CD4-positive, alpha-beta memory T cell (primary cell): ENCODE measurements around the gene SLC22A23. TPM values are rescaled to one million over a fixed set of nuclear protein-coding genes. Genes with fewer than 3 reads are reported as not detected.

Source experiments
- CTCF ChIA-PET: fragments of 350-600 bp; sonication (Branson Sonifier 250); formaldehyde crosslinking; loops from one replicate; lab custom pipeline; 2021; ENCODE audit warnings: inconsistent platforms; ENCODE audit not compliant: partially characterized antibody; lab: Charles Lee
- POLR2A ChIA-PET: fragments of 350-600 bp; sonication (Branson Sonifier 250); formaldehyde crosslinking; loops from one replicate; lab custom pipeline; 2021; ENCODE audit not compliant: partially characterized antibody; lab: Charles Lee
- DNase-seq, 5 donors: peaks; one replicate each; pipeline versions ENCODE4 v3.0.0 to v3.0.0-alpha.2; 2020 to 2022; ENCODE audit warnings: mixed read lengths in 1 of 5
- H3K27ac ChIP-seq: one replicate; pipeline ENCODE4 v1.7.0; 2013; ENCODE audit warnings: low read depth, low read length
- H3K27me3 ChIP-seq: 2 replicates; pipeline ENCODE4 v1.7.0; 2013; ENCODE audit warnings: mild to moderate bottlenecking, low read length, moderate library complexity; ENCODE audit not compliant: insufficient read depth
- H3K36me3 ChIP-seq: 2 replicates; pipeline ENCODE4 v1.7.0; 2013; ENCODE audit warnings: mild to moderate bottlenecking, low read length, moderate library complexity; ENCODE audit not compliant: insufficient read depth
- H3K4me1 ChIP-seq: 2 replicates; pipeline ENCODE4 v1.7.0; 2013; ENCODE audit warnings: mild to moderate bottlenecking, low read length, moderate library complexity; ENCODE audit not compliant: insufficient read depth
- H3K4me3 ChIP-seq, 2 donors: one replicate each; pipeline ENCODE4 v1.7.0; 2013; ENCODE audit warnings: low read length in 2 of 2, mild to moderate bottlenecking in 1 of 2
- H3K9me3 ChIP-seq, 2 donors: one replicate each; pipeline ENCODE4 v1.7.0; 2013; ENCODE audit warnings: low read length in 2 of 2, control low read depth in 1 of 2; ENCODE audit not compliant: control insufficient read depth in 1 of 2
- H3K27ac Mint-ChIP-seq, 7 donors: one replicate each; pipeline ENCODE4 v1.8.0; 2020 to 2021; ENCODE audit warnings: mixed read lengths in 7 of 7, mild to moderate bottlenecking in 6 of 7, inconsistent platforms in 3 of 7, moderate library complexity in 3 of 7
- H3K27me3 Mint-ChIP-seq, 2 donors: one replicate each; pipeline ENCODE4 v1.8.0; 2020 to 2021; ENCODE audit warnings: mixed read lengths in 2 of 2
- H3K36me3 Mint-ChIP-seq, 2 donors: one replicate each; pipeline ENCODE4 v1.8.0; 2020 to 2021; ENCODE audit warnings: mixed read lengths in 2 of 2, inconsistent platforms in 1 of 2, mild to moderate bottlenecking in 1 of 2
- H3K4me1 Mint-ChIP-seq, 4 donors: one replicate each; pipeline ENCODE4 v1.8.0; 2020 to 2021; ENCODE audit warnings: mixed read lengths in 4 of 4, mild to moderate bottlenecking in 1 of 4
- H3K4me3 Mint-ChIP-seq, 8 donors: one replicate each; pipeline ENCODE4 v1.8.0; 2020 to 2021; ENCODE audit warnings: mixed read lengths in 8 of 8, mild to moderate bottlenecking in 7 of 8, moderate library complexity in 6 of 8, inconsistent platforms in 3 of 8
- H3K9me3 Mint-ChIP-seq, 8 donors: one replicate each; pipeline ENCODE4 v1.8.0; 2020 to 2021; ENCODE audit warnings: mixed read lengths in 8 of 8, mild to moderate bottlenecking in 5 of 8, inconsistent platforms in 3 of 8, moderate library complexity in 1 of 8
- intact Hi-C: fragments of 100-400 bp; cut with micrococcal nuclease; formaldehyde crosslinking; loops from one replicate; pipeline ENCODE4 v1.15.1; 2023
- polyA plus RNA-seq, 2 donors: library from polyadenylated mRNA; unstranded; fragments of 300-500 nt; fragmentation: Illumina TruSeq; gene quantifications; one replicate each; pipeline ENCODE4 v1.2.3, GENCODE V29; 2021
- total RNA-seq, 2 experiments: library from RNA; stranded (reverse); gene quantifications; one replicate each; pipeline ENCODE4 v1.2.3, GENCODE V29; 2021

Gene SLC22A23
- total and polyA plus RNA-seq, 4 experiments from 2014 or later = 0.32 to 12.5 (median 5.7) TPM

DNA sequence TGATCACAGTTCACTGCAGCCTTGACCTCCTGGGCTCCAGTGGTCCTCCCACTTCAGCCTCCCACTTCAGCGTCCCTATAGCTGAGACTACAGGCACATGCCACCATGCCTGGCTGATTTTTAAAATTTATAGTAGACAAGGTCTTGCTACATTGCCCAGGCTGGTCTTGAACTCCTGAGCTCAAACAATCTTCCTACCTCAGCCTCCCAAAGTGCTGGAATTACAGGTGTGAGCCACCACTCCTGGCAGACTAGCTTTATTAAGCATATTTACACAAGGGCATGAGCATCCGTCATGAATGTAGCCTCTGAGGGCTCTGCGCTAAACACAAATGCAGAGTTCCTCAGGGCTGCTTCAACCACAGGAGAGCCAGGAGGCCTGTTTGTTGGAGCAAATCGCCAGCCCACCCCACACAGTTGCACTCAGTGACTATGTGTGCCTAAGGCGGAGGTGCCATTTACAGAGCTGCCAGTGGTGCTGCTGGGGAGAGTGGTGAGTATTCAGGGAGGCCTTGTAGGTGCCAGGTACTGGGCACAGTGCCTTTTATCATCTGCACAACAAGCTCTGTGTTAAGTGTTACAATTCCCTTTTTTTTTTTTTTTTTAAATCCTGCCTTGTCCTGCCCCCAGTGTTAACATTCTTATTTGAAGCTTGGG lies 119.9 kb downstream of the SLC22A23 start:
- no peaks in the 10 kb centered on the region for H3K27me3 ChIP-seq
- Mint-ChIP-seq H3K27ac (no peak overlapping the region), H3K4me1 (peaks cover 7 to 15% (median 8%) of the 10 kb centered on the region in 4 donors), H3K27me3 (no peaks in the 10 kb centered on the region), H3K36me3 (no peaks in the 10 kb centered on the region), H3K9me3 (no peaks in the 10 kb centered on the region), H3K4me3 (no peak overlapping the region)
- no peak overlapping the region for H3K4me3 ChIP-seq
- CTCF ChIA-PET = interaction anchor here (0.7 to 1.3 kb wide), 5 partner anchors 28 to 585 kb away, joined by 3 to 6 read pairs (median 3); no protein-coding TSS in a partner anchor
- peaks cover 11% of the 10 kb centered on the region for H3K4me1 ChIP-seq
- POLR2A ChIA-PET = no interaction called here
- intact Hi-C loops = no loop called here
- H3K9me3 ChIP-seq = no peaks in the 10 kb centered on the region
- no peak for DNase-seq
- H3K27ac ChIP-seq = no peak overlapping the region
- no peaks in the 10 kb centered on the region for H3K36me3 ChIP-seq

DNA sequence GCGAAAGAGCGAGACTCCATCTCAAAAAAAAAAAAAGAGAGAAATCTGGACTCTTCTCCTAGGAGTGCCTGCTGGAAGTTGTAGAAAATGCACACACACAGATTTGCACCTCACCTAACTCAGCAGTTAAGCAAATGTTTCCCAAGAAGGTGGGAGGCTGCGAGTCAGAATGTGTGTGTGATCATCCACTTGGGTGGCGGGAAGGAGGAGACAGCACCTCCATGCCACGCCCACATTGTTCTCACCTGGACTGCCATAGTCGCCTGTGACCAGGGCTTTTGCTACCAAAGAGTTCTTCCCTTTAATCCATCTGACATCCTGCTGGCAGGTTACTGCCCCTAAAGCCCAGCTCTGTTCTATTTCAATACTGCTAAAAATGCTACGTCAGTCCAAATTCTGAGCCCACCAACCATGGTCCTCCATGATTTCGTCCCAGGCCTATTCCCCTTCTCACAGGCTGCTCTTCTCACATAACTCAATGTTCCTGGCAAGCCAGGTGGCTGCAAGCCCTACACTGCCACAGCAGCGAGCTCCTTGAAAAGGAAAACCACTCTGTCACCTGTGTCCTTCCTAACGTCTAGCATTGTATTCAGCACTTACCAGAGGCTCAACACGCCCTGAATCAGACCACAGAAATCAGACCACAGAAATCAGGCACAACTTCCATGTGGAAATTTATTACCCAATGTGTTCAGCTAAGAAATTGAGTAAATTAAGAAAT lies 120.6 kb downstream of the SLC22A23 start:
- CTCF ChIA-PET = interaction anchor here (0.7 to 1.3 kb wide), 4 partner anchors 28 to 584 kb away, joined by 3 to 6 read pairs (median 4); no protein-coding TSS in a partner anchor
- intact Hi-C loops = no loop called here
- Mint-ChIP-seq H3K4me1 (peaks cover 7 to 15% (median 8%) of the 10 kb centered on the region in 4 donors), H3K36me3 (no peaks in the 10 kb centered on the region), H3K9me3 (no peaks in the 10 kb centered on the region), H3K4me3 (no peak overlapping the region), H3K27ac (no peak overlapping the region), H3K27me3 (no peaks in the 10 kb centered on the region)
- DNase-seq = no peak
- Histone ChIP-seq H3K4me1 (peaks cover 11% of the 10 kb centered on the region), H3K9me3 (no peaks in the 10 kb centered on the region), H3K36me3 (no peaks in the 10 kb centered on the region), H3K27me3 (no peaks in the 10 kb centered on the region), H3K4me3 (no peak overlapping the region), H3K27ac (no peak overlapping the region)
- POLR2A ChIA-PET = no interaction called here

DNA sequence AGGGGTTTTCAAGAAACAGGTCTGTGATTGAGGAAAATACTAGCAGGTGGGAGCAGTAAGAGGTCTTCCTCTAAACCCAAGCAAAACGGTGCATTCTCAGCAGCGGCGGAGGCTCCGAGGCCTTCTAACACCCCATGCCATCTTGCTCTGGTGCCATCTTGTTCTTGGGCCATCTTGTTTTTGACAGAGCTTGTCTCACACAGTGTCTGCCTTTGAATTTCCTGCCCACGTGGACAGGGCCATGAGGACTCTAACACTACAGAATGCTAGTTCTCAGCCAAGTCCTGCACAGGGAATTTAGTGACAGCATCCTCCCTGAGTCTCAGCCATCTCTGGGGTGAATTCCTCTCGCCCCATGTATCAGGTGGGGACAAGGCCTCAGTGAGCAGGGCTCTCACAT lies 121.7 kb downstream of the SLC22A23 start:
- Histone ChIP-seq H3K9me3 (no peaks in the 10 kb centered on the region), H3K4me3 (no peak overlapping the region), H3K27me3 (no peaks in the 10 kb centered on the region), H3K4me1 (peaks cover 11% of the 10 kb centered on the region), H3K36me3 (no peaks in the 10 kb centered on the region), H3K27ac (no peak overlapping the region)
- ChIA-PET POLR2A (no interaction called here), CTCF (no interaction called here)
- intact Hi-C loops = no loop called here
- Mint-ChIP-seq H3K4me1 (peaks cover 7 to 15% (median 8%) of the 10 kb centered on the region in 4 donors), H3K9me3 (no peaks in the 10 kb centered on the region), H3K27ac (no peak overlapping the region), H3K4me3 (peak overlapping the region in 1 of 8 donors; percentile 9), H3K36me3 (no peaks in the 10 kb centered on the region), H3K27me3 (no peaks in the 10 kb centered on the region)
- DNase-seq = no peak

DNA sequence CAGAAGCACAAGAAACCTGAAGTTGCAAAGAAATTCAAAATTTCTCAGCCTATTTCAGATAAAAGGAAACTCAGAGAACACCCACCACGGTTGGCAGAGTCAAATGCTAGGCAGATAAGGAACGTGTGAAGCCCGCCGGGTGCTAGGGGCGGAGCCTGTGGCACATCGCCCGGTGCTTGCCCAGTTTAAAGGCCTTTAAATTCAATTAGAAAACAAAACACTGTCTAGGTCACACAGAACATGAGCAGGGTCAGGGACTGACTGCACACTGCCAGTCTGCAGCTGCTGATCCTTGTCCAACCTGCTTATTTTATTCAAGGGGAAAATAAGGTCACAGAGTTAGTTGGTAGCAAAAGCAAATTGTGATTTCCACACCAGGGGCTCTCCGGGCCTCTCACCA lies 122.3 kb downstream of the SLC22A23 start:
- no peak overlapping the region for H3K27ac Mint-ChIP-seq
- H3K27ac ChIP-seq = no peak overlapping the region
- no peak overlapping the region for H3K4me3 ChIP-seq

DNA sequence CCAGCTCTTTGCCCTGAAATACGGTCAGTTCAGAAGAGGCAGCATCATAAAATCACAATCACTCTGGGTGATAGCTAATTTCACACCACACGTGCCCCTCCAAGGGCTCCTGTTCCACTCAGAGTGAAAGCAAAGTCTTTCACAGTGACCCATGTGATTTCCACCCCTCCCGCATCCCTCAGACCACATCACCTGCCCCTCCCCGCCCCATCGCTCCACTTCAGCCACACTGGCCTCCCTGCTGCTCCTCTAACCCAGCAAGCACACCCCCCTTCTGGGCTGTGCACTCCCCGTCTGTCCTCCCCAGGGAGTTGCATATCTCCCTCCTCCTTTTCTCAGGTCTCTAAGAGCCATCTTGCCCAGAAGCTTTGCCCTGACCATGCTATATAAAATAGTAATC lies 123.6 kb downstream of the SLC22A23 start:
- CTCF ChIA-PET = interaction anchor here (1.3 kb wide), 2 partner anchors 9 to 10 kb away, joined by 4 read pairs; no protein-coding TSS in a partner anchor
- H3K4me3 ChIP-seq = no peak overlapping the region
- H3K27me3 Mint-ChIP-seq = no peaks in the 10 kb centered on the region
- H3K27me3 ChIP-seq = no peaks in the 10 kb centered on the region
- DNase-seq = no peak
- POLR2A ChIA-PET = no interaction called here
- peak overlapping the region in 1 of 8 donors; percentile 57 for H3K4me3 Mint-ChIP-seq
- H3K9me3 Mint-ChIP-seq = no peaks in the 10 kb centered on the region
- H3K27ac ChIP-seq = no peak overlapping the region
- H3K36me3 Mint-ChIP-seq = no peaks in the 10 kb centered on the region
- no peaks in the 10 kb centered on the region for H3K36me3 ChIP-seq
- intact Hi-C loops = no loop called here
- peaks cover 9% of the 10 kb centered on the region for H3K4me1 ChIP-seq
- H3K9me3 ChIP-seq = no peaks in the 10 kb centered on the region
- H3K27ac Mint-ChIP-seq = no peak overlapping the region
- peaks cover 5 to 9% (median 7%) of the 10 kb centered on the region in 4 donors for H3K4me1 Mint-ChIP-seq

More for the DNA sequence above, 122.3 kb downstream of the SLC22A23 start:
- no peaks in the 10 kb centered on the region for H3K36me3 ChIP-seq
- DNase-seq = no peak
- H3K27me3 ChIP-seq = no peaks in the 10 kb centered on the region
- no peaks in the 10 kb centered on the region for H3K9me3 Mint-ChIP-seq
- intact Hi-C loops = no loop called here
- H3K36me3 Mint-ChIP-seq = no peaks in the 10 kb centered on the region
- no peak overlapping the region for H3K4me3 Mint-ChIP-seq
- H3K9me3 ChIP-seq = no peaks in the 10 kb centered on the region
- H3K27me3 Mint-ChIP-seq = no peaks in the 10 kb centered on the region
- ChIA-PET CTCF (interaction anchor here (1.3 kb wide), 1 partner anchor 12 kb away, joined by 4 read pairs; no protein-coding TSS in a partner anchor), POLR2A (no interaction called here)
- peaks cover 7 to 15% (median 8%) of the 10 kb centered on the region in 4 donors for H3K4me1 Mint-ChIP-seq
- H3K4me1 ChIP-seq = peaks cover 11% of the 10 kb centered on the region

DNA sequence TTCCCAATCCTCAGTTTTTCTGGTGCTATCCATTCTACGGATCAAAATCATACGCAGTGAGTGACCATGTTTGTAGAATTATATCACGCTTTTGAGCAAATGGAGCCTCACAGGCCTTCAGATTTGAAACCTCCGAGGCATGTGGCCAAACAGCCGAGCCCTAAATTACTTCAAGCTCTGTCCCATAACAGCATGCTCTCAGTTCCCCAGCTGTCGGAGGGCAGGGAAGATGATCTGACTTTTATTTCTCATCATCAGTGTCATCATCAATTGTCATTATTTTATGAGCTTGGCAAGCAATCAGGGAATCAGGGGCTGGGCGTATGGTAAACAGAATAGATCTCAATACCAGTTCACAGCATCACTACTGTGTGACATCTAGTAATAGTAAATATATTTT lies 124.9 kb downstream of the SLC22A23 start:
- POLR2A ChIA-PET = no interaction called here
- no peak overlapping the region for H3K27ac Mint-ChIP-seq
- no peak overlapping the region for H3K4me3 ChIP-seq
- no peaks in the 10 kb centered on the region for H3K9me3 ChIP-seq
- H3K4me3 Mint-ChIP-seq = no peak overlapping the region
- no peaks in the 10 kb centered on the region for H3K27me3 Mint-ChIP-seq
- H3K27ac ChIP-seq = no peak overlapping the region
- H3K36me3 Mint-ChIP-seq = no peaks in the 10 kb centered on the region
- no peaks in the 10 kb centered on the region for H3K36me3 ChIP-seq
- no peaks in the 10 kb centered on the region for H3K9me3 Mint-ChIP-seq
- no peaks in the 10 kb centered on the region for H3K4me1 Mint-ChIP-seq
- H3K4me1 ChIP-seq = no peaks in the 10 kb centered on the region
- CTCF ChIA-PET = no interaction called here
- H3K27me3 ChIP-seq = no peaks in the 10 kb centered on the region
- no peak for DNase-seq
- intact Hi-C loops = no loop called here

DNA sequence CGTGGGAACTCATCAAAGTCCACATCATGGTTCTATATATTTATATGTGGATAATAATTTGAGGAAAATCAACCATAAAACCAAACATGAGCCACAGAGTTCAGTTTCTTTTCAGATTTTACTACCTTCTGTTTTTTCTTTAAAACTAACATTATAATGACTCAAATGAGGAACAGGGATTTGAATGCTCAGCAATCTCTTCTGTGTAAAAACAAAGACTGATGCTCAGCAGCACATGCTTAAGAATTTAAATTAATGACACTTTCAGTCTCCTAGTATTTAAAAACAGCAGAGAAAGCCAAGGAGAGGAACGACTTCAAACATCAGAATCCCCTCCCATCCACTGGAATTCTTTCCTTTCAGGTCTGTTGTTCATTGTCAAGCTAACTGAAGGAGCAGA lies 125.4 kb downstream of the SLC22A23 start:
- POLR2A ChIA-PET = no interaction called here

More for the DNA sequence above, 125.4 kb downstream of the SLC22A23 start:
- no peak overlapping the region for H3K27ac ChIP-seq
- no peaks in the 10 kb centered on the region for H3K36me3 ChIP-seq
- H3K4me1 ChIP-seq = no peaks in the 10 kb centered on the region
- no peak overlapping the region for H3K4me3 ChIP-seq
- DNase-seq = no peak
- H3K27me3 ChIP-seq = no peaks in the 10 kb centered on the region
- Mint-ChIP-seq H3K36me3 (no peaks in the 10 kb centered on the region), H3K9me3 (no peaks in the 10 kb centered on the region), H3K4me1 (no peaks in the 10 kb centered on the region), H3K4me3 (no peak overlapping the region), H3K27me3 (no peaks in the 10 kb centered on the region), H3K27ac (peak overlapping the region in 1 of 7 donors; percentile 52)
- intact Hi-C loops = no loop called here
- no peaks in the 10 kb centered on the region for H3K9me3 ChIP-seq
- CTCF ChIA-PET = no interaction called here
